GM23338 (cell line): ENCODE measurements around the gene PPP2R2D. TPM values are rescaled to one million over a fixed set of nuclear protein-coding genes. Genes with fewer than 3 reads are reported as not detected.
A peak's percentile ranks its signal among the peaks of the same experiment; 100 is the strongest.

Experiments used
- ATAC-seq: fragments of 200-7000 bp; cut with Tn5 transposase; 3 replicates; pipeline ENCODE4 v1.9.1; 2020
- DNase-seq: peaks from one replicate; pipeline ENCODE4 v3.0.0-alpha.2; 2015; ENCODE audit warnings: low spot score
- H2AFZ ChIP-seq: fragments of 200-600 bp; sonication (generic); 2 replicates; pipeline ENCODE4 v1.8.0; 2016; ENCODE audit warnings: antibody characterized with exemption, mild to moderate bottlenecking, moderate library complexity
- H3F3A ChIP-seq: fragments of 200-600 bp; sonication (generic); replicated peaks from 2 replicates; pipeline ENCODE4 v1.8.0; 2017; ENCODE audit warnings: antibody characterized with exemption, mixed run types, low read depth
- H3K27ac ChIP-seq: fragments of 200-600 bp; sonication (generic); 2 replicates; pipeline ENCODE4 v1.6.1; 2016; ENCODE audit warnings: low read depth
- H3K27me3 ChIP-seq: fragments of 200-600 bp; sonication (generic); 2 replicates; pipeline ENCODE4 v1.8.0; 2016; ENCODE audit warnings: mild to moderate bottlenecking, mixed run types, moderate library complexity; ENCODE audit not compliant: insufficient read depth
- H3K36me3 ChIP-seq: fragments of 200-600 bp; sonication (generic); 2 replicates; pipeline ENCODE4 v1.8.0; 2016; ENCODE audit warnings: mild to moderate bottlenecking; ENCODE audit not compliant: insufficient read depth
- H3K4me1 ChIP-seq: fragments of 200-600 bp; sonication (generic); 2 replicates; pipeline ENCODE4 v1.8.0; 2016; ENCODE audit warnings: mild to moderate bottlenecking, moderate library complexity; ENCODE audit not compliant: insufficient read depth
- H3K4me2 ChIP-seq: fragments of 200-600 bp; sonication (generic); 2 replicates; pipeline ENCODE4 v1.7.1; 2017; ENCODE audit warnings: mixed run types
- H3K4me3 ChIP-seq: fragments of 200-600 bp; sonication (generic); 2 replicates; pipeline ENCODE4 v1.6.1; 2016; ENCODE audit warnings: mixed run types
- H3K79me2 ChIP-seq: fragments of 200-600 bp; sonication (generic); replicated peaks from 2 replicates; pipeline ENCODE4 v1.8.0; 2017; ENCODE audit warnings: mild to moderate bottlenecking; ENCODE audit not compliant: insufficient read depth
- H3K9me2 ChIP-seq: fragments of 200-600 bp; sonication (generic); 2 replicates; pipeline ENCODE4 v1.8.0; 2017; ENCODE audit not compliant: insufficient read depth
- H4K20me1 ChIP-seq: fragments of 200-600 bp; sonication (generic); replicated peaks from 2 replicates; pipeline ENCODE4 v1.8.0; 2017; ENCODE audit warnings: mild to moderate bottlenecking; ENCODE audit not compliant: insufficient read depth
- H3K27ac Mint-ChIP-seq: 2 replicates; pipeline ENCODE4 v1.8.0; 2020; ENCODE audit warnings: inconsistent platforms, mild to moderate bottlenecking, moderate library complexity, mixed read lengths
- H3K27me3 Mint-ChIP-seq: 3 replicates; pipeline ENCODE4 v1.8.0; 2022; ENCODE audit warnings: low read depth, mild to moderate bottlenecking, moderate library complexity, mixed read lengths, inconsistent platforms; ENCODE audit not compliant: insufficient read depth, poor library complexity
- H3K36me3 Mint-ChIP-seq: 3 replicates; pipeline ENCODE4 v1.8.0; 2021; ENCODE audit warnings: low read depth, mild to moderate bottlenecking, inconsistent platforms, moderate library complexity, mixed read lengths
- H3K4me1 Mint-ChIP-seq: 3 replicates; pipeline ENCODE4 v1.8.0; 2020; ENCODE audit warnings: mild to moderate bottlenecking, inconsistent platforms, mixed read lengths
- H3K4me3 Mint-ChIP-seq: 3 replicates; pipeline ENCODE4 v1.8.0; 2021; ENCODE audit warnings: moderate library complexity, mild to moderate bottlenecking, inconsistent platforms, mixed read lengths
- H3K9me3 Mint-ChIP-seq: 3 replicates; pipeline ENCODE4 v1.8.0; 2020; ENCODE audit warnings: moderate library complexity, mild to moderate bottlenecking, inconsistent platforms, mixed read lengths
- CREB1 ChIP-seq: fragments of 250-450 bp; sonication (Bioruptor Pico); IDR thresholded peaks from 2 replicates; pipeline ENCODE4 v1.5.0; 2020; ENCODE audit warnings: low read depth, mild to moderate bottlenecking, moderate library complexity
- CTCF ChIP-seq, 2 experiments: fragments of 200-600 bp in 1 of 2; sonication (generic) in 1 of 2; conservative IDR thresholded peaks; 2 replicates each; pipeline versions ENCODE4 v1.5.1 to v1.6.1; 2016 to 2017; ENCODE audit warnings: antibody characterized with exemption in 2 of 2, low read depth in 2 of 2, mild to moderate bottlenecking in 2 of 2, moderate library complexity in 1 of 2
- EZH2 ChIP-seq: fragments of 200-600 bp; sonication (generic); IDR thresholded peaks from one replicate; pipeline ENCODE4 v1.8.0; 2017; ENCODE audit warnings: antibody characterized with exemption, mild to moderate bottlenecking, low read depth; ENCODE audit not compliant: unreplicated experiment
- JUNB ChIP-seq: IDR thresholded peaks from one replicate; pipeline ENCODE4 v1.6.1; 2016; ENCODE audit warnings: antibody characterized with exemption; ENCODE audit not compliant: unreplicated experiment
- NANOG ChIP-seq: IDR thresholded peaks from 2 replicates; pipeline ENCODE4 v1.6.1; 2016; ENCODE audit warnings: antibody characterized with exemption, borderline replicate concordance
- REST ChIP-seq: IDR thresholded peaks from one replicate; pipeline ENCODE4 v1.6.1; 2018; ENCODE audit warnings: antibody characterized with exemption; ENCODE audit not compliant: unreplicated experiment
- ZNF114 ChIP-seq: fragments of 250-450 bp; sonication (Bioruptor Pico); IDR thresholded peaks from 2 replicates; pipeline ENCODE4 v1.5.0; 2020; ENCODE audit warnings: mild to moderate bottlenecking, moderate library complexity
- ZNF462 ChIP-seq: fragments of 250-450 bp; sonication (Bioruptor Pico); IDR thresholded peaks from 2 replicates; pipeline ENCODE4 v1.5.0; 2020; ENCODE audit warnings: mild to moderate bottlenecking, moderate library complexity
- polyA plus RNA-seq: library from polyadenylated mRNA; unstranded; fragments of >200 nt; fragmentation: Nextera tagmentation; extraction: Ambion mirVana; gene quantifications from 2 replicates; pipeline ENCODE4 v1.2.1, GENCODE V29; 2016
- total RNA-seq: library from RNA; depleted of rRNA; stranded (reverse); fragments of >200 nt; shearing (Covaris generic); gene quantifications from 2 replicates; pipeline ENCODE4 v1.2.3, GENCODE V29; 2014

The PPP2R2D gene
- total and polyA plus RNA-seq, 2 experiments from 2014 or later, result 28.8 to 33.7 TPM

- Histone ChIP-seq H3K4me1 (peaks cover 40% of the 10 kb centered on the region), H3K4me2 (no peak overlapping the region), H3F3A (no peaks in the 10 kb centered on the region; the same call in 1 of the 2 replicates), H3K27ac (no peak overlapping the region), H3K27me3 (no peaks in the 10 kb centered on the region), H3K9me2 (no peaks in the 10 kb centered on the region), H3K4me3 (no peak overlapping the region), H3K36me3 (no peaks in the 10 kb centered on the region), H2AFZ (no peak overlapping the region), H4K20me1 (no peaks in the 10 kb centered on the region), H3K79me2 (no peaks in the 10 kb centered on the region)
- ATAC-seq (no peak), DNase-seq (no peak)
- Mint-ChIP-seq H3K4me3 (no peak overlapping the region), H3K27ac (no peak overlapping the region), H3K27me3 (peaks cover 12% of the 10 kb centered on the region), H3K36me3 (peaks cover 11% of the 10 kb centered on the region), H3K9me3 (peaks cover 11% of the 10 kb centered on the region), H3K4me1 (peaks cover 65% of the 10 kb centered on the region)
- no peak for TF ChIP-seq CTCF (conservative IDR thresholded peaks at IDR 0.05; ENCODE audit: low read depth in 2 of 2)
- TF ChIP-seq ZNF462 (CRISPR knock-in tag), result no peak
Measured at GRCh38 chr10:132005147-132005546, 104.3 kb downstream of the PPP2R2D start.

- H3K4me3 Mint-ChIP-seq, result no peak overlapping the region
- peak overlapping the region; percentile 16; the same call in 1 of the 2 replicates for H3K27ac Mint-ChIP-seq
- Histone ChIP-seq H3K4me3 (no peak overlapping the region), H3F3A (no peaks in the 10 kb centered on the region; the same call in 1 of the 2 replicates), H4K20me1 (no peaks in the 10 kb centered on the region), H2AFZ (no peak overlapping the region), H3K9me2 (no peaks in the 10 kb centered on the region), H3K36me3 (no peaks in the 10 kb centered on the region), H3K27ac (peak overlapping the region; percentile 5; the same call in 1 of the 2 replicates), H3K79me2 (no peaks in the 10 kb centered on the region), H3K4me2 (peak overlapping the region; percentile 41), H3K27me3 (no peaks in the 10 kb centered on the region), H3K4me1 (peaks cover 51% of the 10 kb centered on the region)
- H3K4me1 Mint-ChIP-seq, result peaks cover 65% of the 10 kb centered on the region
- H3K27me3 Mint-ChIP-seq, result peaks cover 8% of the 10 kb centered on the region
- peak; percentile 84 for DNase-seq
- ATAC-seq, result peak; percentile 88
- no peak for TF ChIP-seq JUNB
- TF ChIP-seq CREB1, result no peak
- no peak for TF ChIP-seq EZH2
- TF ChIP-seq NANOG, result no peak
- TF ChIP-seq REST, result no peak
- no peak for TF ChIP-seq ZNF114 (CRISPR knock-in tag)
- peaks cover 11% of the 10 kb centered on the region for H3K9me3 Mint-ChIP-seq
- peaks cover 11% of the 10 kb centered on the region for H3K36me3 Mint-ChIP-seq
Measured at GRCh38 chr10:132006966-132007365, 106.2 kb downstream of the PPP2R2D start.
